HepG2 (cell line): ENCODE measurements around the gene ZFX.
"Not testable (repeated sequence)": the region's sequence is repeated elsewhere in the genome, so short reads cannot be mapped to it uniquely, and the experiment has no call there.

Experiments
- CREB1 ChIP-seq, 2 experiments: fragments of 450-650 bp in 1 of 2; IDR thresholded peaks; 2 replicates each; pipeline ENCODE4 v1.6.1; 2016 to 2017; ENCODE audit warnings: control low read depth in 1 of 2, mild to moderate bottlenecking in 1 of 2, missing compliant biosample characterization in 1 of 2, missing genetic modification characterization in 1 of 2
- CTCF ChIP-seq: sonication (generic); formaldehyde crosslinking; IDR thresholded peaks from 2 replicates; pipeline ENCODE4 v1.5.0; 2020; ENCODE audit warnings: mild to moderate bottlenecking, missing genetic modification reagents, moderate library complexity
- EP300 ChIP-seq, 3 experiments: sonication (generic) in 1 of 3; formaldehyde crosslinking in 1 of 3; IDR thresholded peaks; 2 replicates each; pipeline versions ENCODE4 v1.5.1 to v1.6.1; 2011 to 2020; ENCODE audit warnings: low read depth in 2 of 3, low read length in 2 of 3, borderline replicate concordance in 1 of 3, improper control_type of control experiment in 1 of 3, mild to moderate bottlenecking in 1 of 3, missing genetic modification reagents in 1 of 3, moderate library complexity in 1 of 3
- MXI1 ChIP-seq: IDR thresholded peaks from 3 replicates; pipeline ENCODE4 v1.6.1; 2012; ENCODE audit warnings: low read depth, low read length, inconsistent platforms, borderline replicate concordance
- POLR2A ChIP-seq, 2 experiments: IDR thresholded peaks; 2 replicates each; pipeline ENCODE4 v1.6.1; 2011; ENCODE audit warnings: low read depth in 2 of 2, low read length in 2 of 2, mild to moderate bottlenecking in 1 of 2, moderate library complexity in 1 of 2; ENCODE audit not compliant: insufficient read depth in 1 of 2
- SUZ12 ChIP-seq: fragments of 150-350 bp; IDR thresholded peaks from 2 replicates; pipeline ENCODE4 v1.6.1; 2014; ENCODE audit warnings: low read depth, low read length
- UBTF ChIP-seq: sonication (generic); formaldehyde crosslinking; IDR thresholded peaks from 2 replicates; pipeline ENCODE4 v1.4.0; 2020; ENCODE audit warnings: mild to moderate bottlenecking, missing genetic modification reagents
- ZHX1 ChIP-seq: sonication (generic); formaldehyde crosslinking; IDR thresholded peaks from 2 replicates; pipeline ENCODE4 v1.8.1; 2022; ENCODE audit warnings: low read depth, mild to moderate bottlenecking, missing genetic modification reagents
- ZNF496 ChIP-seq: sonication (generic); formaldehyde crosslinking; IDR thresholded peaks from 2 replicates; pipeline ENCODE4 v1.8.1; 2023; ENCODE audit warnings: mild to moderate bottlenecking, moderate library complexity, missing genetic modification reagents; ENCODE audit not compliant: insufficient replicate concordance
- TF ChIP-seq, protein P1 (sequence below): sonication (generic); formaldehyde crosslinking; IDR thresholded peaks from 2 replicates; pipeline ENCODE4 v1.5.1; 2020; ENCODE audit warnings: mild to moderate bottlenecking, missing genetic modification reagents, borderline replicate concordance

- not testable (repeated sequence) for TF ChIP-seq ZNF496 (CRISPR knock-in tag); SUZ12; EP300 (IDR thresholded peaks at IDR 0.05; ENCODE audit: low read depth in 2 of 2, low read length in 2 of 2); EP300 (CRISPR knock-in tag; IDR thresholded peaks at IDR 0.05; ENCODE audit: borderline replicate concordance); MXI1; ZHX1; CREB1 (IDR thresholded peaks at IDR 0.05); CREB1 (CRISPR knock-in tag; IDR thresholded peaks at IDR 0.05); POLR2A (IDR thresholded peaks at IDR 0.05; ENCODE audit: insufficient read depth in 1 of 2, low read depth in 2 of 2, low read length in 2 of 2); UBTF (CRISPR knock-in tag); CTCF (CRISPR knock-in tag)
- TF ChIP-seq, protein P1, sequence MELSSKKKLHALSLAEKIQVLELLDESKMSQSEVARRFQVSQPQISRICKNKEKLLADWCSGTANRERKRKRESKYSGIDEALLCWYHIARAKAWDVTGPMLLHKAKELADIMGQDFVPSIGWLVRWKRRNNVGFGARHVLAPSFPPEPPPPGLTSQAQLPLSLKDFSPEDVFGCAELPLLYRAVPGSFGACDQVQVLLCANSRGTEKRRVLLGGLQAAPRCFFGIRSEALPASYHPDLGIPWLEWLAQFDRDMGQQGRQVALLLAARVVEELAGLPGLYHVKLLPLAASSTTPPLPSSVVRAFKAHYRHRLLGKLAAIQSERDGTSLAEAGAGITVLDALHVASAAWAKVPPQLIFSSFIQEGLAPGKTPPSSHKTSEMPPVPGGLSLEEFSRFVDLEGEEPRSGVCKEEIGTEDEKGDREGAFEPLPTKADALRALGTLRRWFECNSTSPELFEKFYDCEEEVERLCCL = not testable (repeated sequence)
Measured at GRCh38 chrX:24155747-24156146, 6.2 kb downstream of the ZFX start.
